ENCODE data around the gene TRIM66.

DNA sequence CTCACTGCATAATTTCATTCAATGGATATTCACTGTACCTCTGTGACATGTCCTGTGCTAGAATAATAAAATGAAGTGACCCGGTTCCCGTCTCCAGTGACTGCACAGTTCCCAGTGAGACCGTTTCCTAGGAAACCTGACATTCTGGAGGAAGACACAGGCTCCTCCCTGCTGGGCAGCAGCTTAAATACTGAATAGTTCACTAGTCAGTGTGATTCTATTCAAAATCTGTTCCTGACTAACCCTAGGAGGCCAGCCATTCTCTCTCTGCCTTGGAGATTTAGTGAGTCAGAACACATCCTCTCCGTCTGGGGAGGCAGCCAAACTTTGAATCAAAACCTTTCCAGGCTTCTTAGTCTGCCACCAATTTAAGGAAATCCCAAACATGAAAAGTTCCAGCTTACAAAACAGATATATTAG is 11.3 kb downstream of the TRIM66 start:
- TF ChIP-seq, protein P1, sequence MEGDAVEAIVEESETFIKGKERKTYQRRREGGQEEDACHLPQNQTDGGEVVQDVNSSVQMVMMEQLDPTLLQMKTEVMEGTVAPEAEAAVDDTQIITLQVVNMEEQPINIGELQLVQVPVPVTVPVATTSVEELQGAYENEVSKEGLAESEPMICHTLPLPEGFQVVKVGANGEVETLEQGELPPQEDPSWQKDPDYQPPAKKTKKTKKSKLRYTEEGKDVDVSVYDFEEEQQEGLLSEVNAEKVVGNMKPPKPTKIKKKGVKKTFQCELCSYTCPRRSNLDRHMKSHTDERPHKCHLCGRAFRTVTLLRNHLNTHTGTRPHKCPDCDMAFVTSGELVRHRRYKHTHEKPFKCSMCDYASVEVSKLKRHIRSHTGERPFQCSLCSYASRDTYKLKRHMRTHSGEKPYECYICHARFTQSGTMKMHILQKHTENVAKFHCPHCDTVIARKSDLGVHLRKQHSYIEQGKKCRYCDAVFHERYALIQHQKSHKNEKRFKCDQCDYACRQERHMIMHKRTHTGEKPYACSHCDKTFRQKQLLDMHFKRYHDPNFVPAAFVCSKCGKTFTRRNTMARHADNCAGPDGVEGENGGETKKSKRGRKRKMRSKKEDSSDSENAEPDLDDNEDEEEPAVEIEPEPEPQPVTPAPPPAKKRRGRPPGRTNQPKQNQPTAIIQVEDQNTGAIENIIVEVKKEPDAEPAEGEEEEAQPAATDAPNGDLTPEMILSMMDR (IDR thresholded peaks at IDR 0.05; ENCODE audit: insufficient read depth, low read length): no peak
- no peak for TF ChIP-seq POLR2AphosphoS5 (IDR thresholded peaks at IDR 0.05; ENCODE audit: low read depth)
- no peak for TF ChIP-seq GABPA (IDR thresholded peaks at IDR 0.05; ENCODE audit: low read depth)
- TF ChIP-seq SPI1 (IDR thresholded peaks at IDR 0.05; ENCODE audit: borderline replicate concordance, low read depth): no peak

All from HL-60 (cell line).